Measurements from ENCODE around the gene DYSF. TPM values are rescaled to one million over a fixed set of nuclear protein-coding genes. Genes with fewer than 3 reads are reported as not detected.

Gene DYSF
- polyA plus RNA-seq, 4 donors: 15.0 to 18.1 (median 16.3) TPM

GRCh38 chr2:71496156-71496770 lies 42.9 kb downstream of the DYSF start:
- DNase-seq (ENCODE audit: low read depth in 4 of 4, low spot score in 2 of 4): no peak

GRCh38 chr2:71498261-71498701 lies 44.9 kb downstream of the DYSF start:
- DNase-seq (ENCODE audit: low read depth in 4 of 4, low spot score in 2 of 4): no peak

GRCh38 chr2:71499691-71500090 lies 46.3 kb downstream of the DYSF start:
- no peak for DNase-seq (ENCODE audit: low read depth in 4 of 4, low spot score in 2 of 4)

GRCh38 chr2:71500426-71501079 lies 47.2 kb downstream of the DYSF start:
- DNase-seq (ENCODE audit: low read depth in 4 of 4, low spot score in 2 of 4): no peak

GRCh38 chr2:71502941-71503738 lies 49.8 kb downstream of the DYSF start:
- DNase-seq (ENCODE audit: low read depth in 4 of 4, low spot score in 2 of 4): no peak

- DNase-seq (ENCODE audit: low read depth in 4 of 4, low spot score in 2 of 4): no peak
These were observed 50.5 kb downstream of the DYSF start for GRCh38 chr2:71503837-71504236.

- DNase-seq (ENCODE audit: low read depth in 4 of 4, low spot score in 2 of 4): no peak
These were observed 51.2 kb downstream of the DYSF start for GRCh38 chr2:71504611-71505010.

- DNase-seq (ENCODE audit: low read depth in 4 of 4, low spot score in 2 of 4): no peak
These were observed 51.9 kb downstream of the DYSF start for GRCh38 chr2:71505086-71505769.

GRCh38 chr2:71505770-71506140 lies 52.4 kb downstream of the DYSF start:
- no peak for DNase-seq (ENCODE audit: low read depth in 4 of 4, low spot score in 2 of 4)

GRCh38 chr2:71506222-71507153 lies 53.1 kb downstream of the DYSF start:
- DNase-seq (ENCODE audit: low read depth in 4 of 4, low spot score in 2 of 4): no peak

GRCh38 chr2:71507476-71507875 lies 54.1 kb downstream of the DYSF start:
- DNase-seq (ENCODE audit: low read depth in 4 of 4, low spot score in 2 of 4): no peak

- peak in 2 of 4 donors; percentile 21 to 26 for DNase-seq (ENCODE audit: low read depth in 4 of 4, low spot score in 2 of 4)
These were observed 56.9 kb downstream of the DYSF start for GRCh38 chr2:71510196-71510807.

- no peak for DNase-seq (ENCODE audit: low read depth in 4 of 4, low spot score in 2 of 4)
These were observed 57.6 kb downstream of the DYSF start for GRCh38 chr2:71510938-71511337.

- no peak for DNase-seq (ENCODE audit: low read depth in 4 of 4, low spot score in 2 of 4)
These were observed 58.4 kb downstream of the DYSF start for GRCh38 chr2:71511776-71512175.

- DNase-seq (ENCODE audit: low read depth in 4 of 4, low spot score in 2 of 4): no peak
These were observed 59.0 kb downstream of the DYSF start for GRCh38 chr2:71512386-71512785.

- no peak for DNase-seq (ENCODE audit: low read depth in 4 of 4, low spot score in 2 of 4)
These were observed 59.7 kb downstream of the DYSF start for GRCh38 chr2:71513096-71513495.

- no peak for DNase-seq (ENCODE audit: low read depth in 4 of 4, low spot score in 2 of 4)
These were observed 60.4 kb downstream of the DYSF start for GRCh38 chr2:71513721-71514120.

- no peak for DNase-seq (ENCODE audit: low read depth in 4 of 4, low spot score in 2 of 4)
These were observed 63.0 kb downstream of the DYSF start for GRCh38 chr2:71516253-71516888.

GRCh38 chr2:71517851-71518250 lies 64.5 kb downstream of the DYSF start:
- DNase-seq (ENCODE audit: low read depth in 4 of 4, low spot score in 2 of 4): no peak
